PFSK-1 (cell line): ENCODE results near the gene FAM136A.

Experiments
- FOXP2 ChIP-seq: optimal IDR thresholded peaks from 2 replicates; pipeline ENCODE3; 2011; ENCODE audit warnings: borderline replicate concordance, control low read depth, inconsistent platforms; ENCODE audit not compliant: insufficient read depth; ENCODE audit errors: extremely low read length, extremely low read depth
- POLR2AphosphoS5 ChIP-seq: IDR thresholded peaks from 2 replicates; pipeline ENCODE4 v1.6.1; 2012; ENCODE audit warnings: low read depth, mild to moderate bottlenecking, control low read depth, low read length, moderate library complexity
- REST ChIP-seq, 2 experiments: IDR thresholded peaks; 2 replicates each; pipeline versions ENCODE4 v1.6.1 to v1.8.0; 2011 to 2012; ENCODE audit warnings: low read depth in 2 of 2, low read length in 2 of 2, control low read depth in 1 of 2, inconsistent platforms in 1 of 2, mild to moderate bottlenecking in 1 of 2, moderate library complexity in 1 of 2; ENCODE audit not compliant: insufficient read depth in 1 of 2
- SIN3A ChIP-seq: IDR thresholded peaks from 2 replicates; pipeline ENCODE4 v1.6.1; 2012; ENCODE audit warnings: mild to moderate bottlenecking, low read length, moderate library complexity, borderline replicate concordance; ENCODE audit not compliant: insufficient read depth
- TAF1 ChIP-seq: IDR thresholded peaks from 2 replicates; pipeline ENCODE4 v1.6.1; 2012; ENCODE audit warnings: low read length, control low read depth, borderline replicate concordance; ENCODE audit not compliant: insufficient read depth

Gene FAM136A

GRCh38 chr2:70314640-70315039 is 12.8 kb upstream of the FAM136A start:
- TF ChIP-seq FOXP2 (no peak), SIN3A (no peak), POLR2AphosphoS5 (no peak), REST (IDR thresholded peaks at IDR 0.05; ENCODE audit: insufficient read depth in 1 of 2, low read depth in 2 of 2, low read length in 2 of 2) (no peak), TAF1 (no peak)

- TF ChIP-seq POLR2AphosphoS5 (no peak), FOXP2 (no peak), REST (IDR thresholded peaks at IDR 0.05; ENCODE audit: insufficient read depth in 1 of 2, low read depth in 2 of 2, low read length in 2 of 2) (no peak), TAF1 (no peak), SIN3A (no peak)
Measured at GRCh38 chr2:70312560-70312959, 10.7 kb upstream of the FAM136A start.

- TF ChIP-seq SIN3A (no peak), REST (IDR thresholded peaks at IDR 0.05; ENCODE audit: insufficient read depth in 1 of 2, low read depth in 2 of 2, low read length in 2 of 2) (no peak), TAF1 (no peak), POLR2AphosphoS5 (no peak), FOXP2 (no peak)
Measured at GRCh38 chr2:70310899-70311298, 9.0 kb upstream of the FAM136A start.

- TF ChIP-seq TAF1 (no peak), SIN3A (no peak), REST (IDR thresholded peaks at IDR 0.05; ENCODE audit: insufficient read depth in 1 of 2, low read depth in 2 of 2, low read length in 2 of 2) (no peak), POLR2AphosphoS5 (no peak), FOXP2 (no peak)
Measured at GRCh38 chr2:70305531-70305930, 3.7 kb upstream of the FAM136A start.

GRCh38 chr2:70304498-70304897 is 2.6 kb upstream of the FAM136A start:
- no peak for TF ChIP-seq REST (IDR thresholded peaks at IDR 0.05; ENCODE audit: insufficient read depth in 1 of 2, low read depth in 2 of 2, low read length in 2 of 2)
- TF ChIP-seq SIN3A: no peak
- no peak for TF ChIP-seq FOXP2
- TF ChIP-seq POLR2AphosphoS5: no peak
- no peak for TF ChIP-seq TAF1
